ENCODE data around the gene FMO2. TPM values are rescaled to one million over a fixed set of nuclear protein-coding genes. Genes with fewer than 3 reads are reported as not detected.

FMO2 gene
- total RNA-seq, 4 donors from 2014 or later: 13.2 to 25.1 (median 22.5) TPM

DNA sequence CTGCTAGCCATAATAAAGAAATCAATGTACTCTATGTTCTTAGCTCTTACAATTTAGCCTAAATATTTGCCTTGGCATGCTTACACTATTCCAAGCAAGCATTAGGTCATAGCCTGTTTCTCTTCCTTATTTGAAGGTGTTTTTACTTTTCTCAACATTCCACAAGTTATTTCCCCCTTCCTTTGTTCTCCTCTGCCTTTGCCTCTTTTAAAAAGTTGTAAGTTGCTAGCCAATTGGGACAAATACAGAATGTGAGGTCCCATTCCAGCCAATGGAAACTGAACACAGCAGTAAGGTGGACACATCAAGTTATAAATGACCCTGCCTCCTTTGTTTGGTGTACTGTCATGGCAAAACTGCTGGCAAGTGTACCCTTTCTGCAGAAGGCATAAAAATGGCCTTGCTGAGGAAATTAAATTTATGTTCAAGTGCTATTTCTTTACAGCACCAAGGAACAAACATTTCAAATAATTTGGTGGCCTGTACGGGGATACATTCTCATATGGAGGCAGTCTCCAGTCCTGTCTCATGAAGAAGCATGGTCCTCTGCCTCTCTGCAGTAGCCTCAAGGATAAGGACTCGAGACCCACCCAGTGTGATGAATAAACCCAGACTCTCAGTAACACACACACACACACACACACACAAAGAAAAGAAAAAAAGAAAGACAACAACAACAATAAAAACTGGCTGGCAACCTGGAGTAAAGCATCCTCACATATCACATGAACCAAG, 34.4 kb downstream of the FMO2 start:
- no peak for TF ChIP-seq POLR2A (IDR thresholded peaks at IDR 0.05)
- TF ChIP-seq, protein P1, sequence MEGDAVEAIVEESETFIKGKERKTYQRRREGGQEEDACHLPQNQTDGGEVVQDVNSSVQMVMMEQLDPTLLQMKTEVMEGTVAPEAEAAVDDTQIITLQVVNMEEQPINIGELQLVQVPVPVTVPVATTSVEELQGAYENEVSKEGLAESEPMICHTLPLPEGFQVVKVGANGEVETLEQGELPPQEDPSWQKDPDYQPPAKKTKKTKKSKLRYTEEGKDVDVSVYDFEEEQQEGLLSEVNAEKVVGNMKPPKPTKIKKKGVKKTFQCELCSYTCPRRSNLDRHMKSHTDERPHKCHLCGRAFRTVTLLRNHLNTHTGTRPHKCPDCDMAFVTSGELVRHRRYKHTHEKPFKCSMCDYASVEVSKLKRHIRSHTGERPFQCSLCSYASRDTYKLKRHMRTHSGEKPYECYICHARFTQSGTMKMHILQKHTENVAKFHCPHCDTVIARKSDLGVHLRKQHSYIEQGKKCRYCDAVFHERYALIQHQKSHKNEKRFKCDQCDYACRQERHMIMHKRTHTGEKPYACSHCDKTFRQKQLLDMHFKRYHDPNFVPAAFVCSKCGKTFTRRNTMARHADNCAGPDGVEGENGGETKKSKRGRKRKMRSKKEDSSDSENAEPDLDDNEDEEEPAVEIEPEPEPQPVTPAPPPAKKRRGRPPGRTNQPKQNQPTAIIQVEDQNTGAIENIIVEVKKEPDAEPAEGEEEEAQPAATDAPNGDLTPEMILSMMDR (IDR thresholded peaks at IDR 0.05 in 4 of 5, conservative IDR thresholded peaks at IDR 0.05 in 1 of 5): no peak
- in situ Hi-C loops (cut with MboI; ENCODE audit: low sequenced_read_pairs in 4 of 4) (loop anchor here in 1 of 4 donors (10.0 kb wide), 1 partner anchor 135 kb away; no protein-coding TSS in a partner anchor), intact Hi-C loops (cut with DNase I; ENCODE audit: low total_unique reads) (no loop called here)
- no peaks in the 10 kb centered on the region for H3K27me3 ChIP-seq
- no peak overlapping the region for H3K4me3 ChIP-seq
- peaks cover 0 to 8% of the 10 kb centered on the region in 2 donors for H3K4me1 ChIP-seq
- H3K9me3 ChIP-seq: no peaks in the 10 kb centered on the region
- no peak overlapping the region for H3K27ac ChIP-seq
- ATAC-seq: no peak
- no peaks in the 10 kb centered on the region for H3K36me3 ChIP-seq
- no peak for DNase-seq

DNA sequence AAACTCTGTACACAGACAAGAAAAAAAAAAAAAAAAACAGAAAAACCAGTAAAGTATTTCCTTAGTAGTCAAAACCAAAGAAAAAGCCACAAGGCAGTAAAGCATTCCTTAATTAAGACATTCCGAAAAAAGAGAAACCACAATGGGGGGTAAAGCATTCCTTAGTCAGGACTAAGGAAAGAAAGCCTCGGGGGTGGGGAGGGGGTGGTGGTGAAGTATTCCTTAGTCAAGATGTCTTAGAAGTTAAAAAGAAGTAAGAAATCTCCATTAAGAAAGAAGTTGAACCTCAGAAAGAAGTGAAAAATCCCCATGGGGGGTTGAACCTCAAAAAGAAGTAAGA, 35.0 kb downstream of the FMO2 start:
- intact Hi-C loops (cut with DNase I; ENCODE audit: low total_unique reads): no loop called here
- Histone ChIP-seq H3K4me3 (no peak overlapping the region), H3K9me3 (no peaks in the 10 kb centered on the region), H3K4me1 (peaks cover 0 to 8% of the 10 kb centered on the region in 2 donors), H3K27me3 (no peaks in the 10 kb centered on the region), H3K36me3 (no peaks in the 10 kb centered on the region), H3K27ac (peak overlapping the region; percentile 50 to 70 (median 55))
- in situ Hi-C loops (cut with MboI; ENCODE audit: low sequenced_read_pairs in 4 of 4): loop anchor here in 1 of 4 donors (10.0 kb wide), 1 partner anchor 135 kb away; no protein-coding TSS in a partner anchor
- ATAC-seq: no peak
- TF ChIP-seq, protein P1 (IDR thresholded peaks at IDR 0.05 in 4 of 5, conservative IDR thresholded peaks at IDR 0.05 in 1 of 5): no peak
- TF ChIP-seq POLR2A (IDR thresholded peaks at IDR 0.05): no peak
- no peak for DNase-seq

DNA sequence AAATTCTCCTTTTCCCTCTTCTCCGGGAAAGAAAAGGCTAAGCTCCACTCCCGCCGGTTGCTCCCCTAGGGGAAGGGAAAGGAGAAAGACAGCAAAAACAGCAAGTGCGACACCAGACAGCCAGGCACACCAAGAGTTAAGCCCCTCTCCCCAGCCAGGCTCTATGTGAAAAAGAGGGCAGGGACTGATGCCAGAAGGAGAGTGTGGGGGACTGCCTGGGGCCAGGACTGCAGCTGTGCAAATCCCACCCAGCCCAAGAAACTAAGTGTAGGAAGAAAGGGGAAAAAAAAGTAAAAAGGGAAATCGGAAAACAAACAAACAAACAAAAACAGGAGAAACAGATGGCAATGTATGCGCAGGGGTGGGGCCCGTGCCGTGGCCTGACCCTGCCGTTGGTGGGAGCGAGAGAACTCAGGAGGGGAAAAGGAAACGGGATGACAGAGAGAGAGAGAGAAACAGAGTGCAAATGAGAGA, 35.5 kb downstream of the FMO2 start:
- ATAC-seq (no peak), DNase-seq (no peak)
- TF ChIP-seq, protein P1 (IDR thresholded peaks at IDR 0.05 in 4 of 5, conservative IDR thresholded peaks at IDR 0.05 in 1 of 5): no peak
- no peak for TF ChIP-seq POLR2A (IDR thresholded peaks at IDR 0.05)
- intact Hi-C loops (cut with DNase I; ENCODE audit: low total_unique reads) (no loop called here), in situ Hi-C loops (cut with MboI; ENCODE audit: low sequenced_read_pairs in 4 of 4) (loop anchor here in 1 of 4 donors (10.0 kb wide), 1 partner anchor 136 kb away; no protein-coding TSS in a partner anchor)
- H3K36me3 ChIP-seq: no peaks in the 10 kb centered on the region
- peaks cover 0 to 8% of the 10 kb centered on the region in 2 donors for H3K4me1 ChIP-seq
- H3K4me3 ChIP-seq: peak overlapping the region in 2 of 4 donors; percentile 11 to 22
- no peaks in the 10 kb centered on the region for H3K9me3 ChIP-seq
- H3K27me3 ChIP-seq: no peaks in the 10 kb centered on the region
- H3K27ac ChIP-seq: peak overlapping the region; percentile 50 to 70 (median 55)

DNA sequence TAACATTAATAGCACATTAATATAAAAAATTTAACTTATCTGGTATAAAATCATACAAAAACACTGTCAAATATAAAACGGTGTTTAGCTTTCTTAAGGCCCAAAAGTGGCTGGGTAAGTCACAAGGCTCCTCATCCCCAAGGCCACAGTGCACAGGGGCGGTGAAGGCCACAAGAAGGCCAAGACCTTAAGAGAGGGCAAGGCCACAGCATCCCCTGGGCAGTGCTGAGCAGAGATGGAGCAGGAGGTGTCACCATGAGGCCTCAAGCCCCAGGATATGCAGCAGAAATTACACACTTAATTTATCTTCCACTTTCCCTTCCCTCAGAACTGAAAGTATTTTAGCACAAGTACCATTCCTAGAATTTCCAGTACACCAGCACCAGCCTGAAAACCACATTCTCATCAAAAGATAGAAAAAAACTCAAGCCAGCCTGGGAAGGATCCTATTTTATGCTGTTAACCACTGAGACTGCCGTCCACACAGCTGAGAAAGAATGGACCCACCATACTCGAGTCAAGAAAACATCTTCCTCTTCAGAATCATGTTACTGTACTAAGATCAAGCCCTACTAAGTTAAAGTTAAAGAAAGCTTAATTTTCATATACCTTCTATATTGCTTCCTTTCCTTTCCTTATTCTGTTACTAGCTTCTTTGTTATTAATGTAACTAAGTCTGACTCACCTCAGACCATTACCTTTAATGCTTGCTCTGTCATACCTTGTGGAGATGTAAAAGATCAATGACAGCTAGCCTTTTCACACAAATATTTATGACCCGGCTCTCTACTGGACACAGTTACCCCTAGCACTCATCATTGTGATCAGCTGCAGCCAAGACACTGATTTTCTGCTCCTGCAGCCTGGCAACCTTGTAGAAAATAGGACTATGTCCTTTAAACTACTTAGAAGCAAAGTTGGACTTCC, 36.8 kb downstream of the FMO2 start:
- in situ Hi-C loops (cut with MboI; ENCODE audit: low sequenced_read_pairs in 4 of 4) (loop anchor here in 1 of 4 donors (10.0 kb wide), 1 partner anchor 137 kb away; no protein-coding TSS in a partner anchor), intact Hi-C loops (cut with DNase I; ENCODE audit: low total_unique reads) (no loop called here)
- Histone ChIP-seq H3K4me1 (peaks cover 0 to 8% of the 10 kb centered on the region in 2 donors), H3K9me3 (no peaks in the 10 kb centered on the region), H3K27ac (peak overlapping the region; percentile 21 to 70 (median 49)), H3K27me3 (no peaks in the 10 kb centered on the region), H3K36me3 (no peaks in the 10 kb centered on the region), H3K4me3 (no peak overlapping the region)
- TF ChIP-seq, protein P1 (IDR thresholded peaks at IDR 0.05 in 4 of 5, conservative IDR thresholded peaks at IDR 0.05 in 1 of 5): no peak
- no peak for TF ChIP-seq POLR2A (IDR thresholded peaks at IDR 0.05)
- no peak for DNase-seq
- ATAC-seq: no peak

All from gastrocnemius medialis (tissue), 4 donors.